HG03175 (cell line): ENCODE data around the gene DTD2.
"Not testable (repeated sequence)": the region's sequence is repeated elsewhere in the genome, so short reads cannot be mapped to it uniquely, and the experiment has no call there.

ENCODE experiments used
- ATAC-seq: cut with Tn5 transposase; IDR thresholded peaks from one replicate; pipeline ENCODE4 v1.9.1; 2021; ENCODE audit warnings: mild to moderate bottlenecking, moderate library complexity; ENCODE audit not compliant: unreplicated experiment

The DTD2 gene

GRCh38 chr14:31456841-31457664, at the start of gene DTD2:
Gene DTD2, minus strand, starts transcription at chr14:31457506. Its CDS starts 113 bp downstream, at chr14:31457393.
- peak; percentile 98 for ATAC-seq

GRCh38 chr14:31505411-31505810, 48.1 kb upstream of the DTD2 start:
- no peak for ATAC-seq

- ATAC-seq = no peak
These were observed 44.6 kb upstream of the DTD2 start for GRCh38 chr14:31501870-31502269.

- ATAC-seq = no peak
These were observed 35.6 kb upstream of the DTD2 start for GRCh38 chr14:31492759-31493498.

- peak; percentile 80 for ATAC-seq
These were observed 32.4 kb upstream of the DTD2 start for GRCh38 chr14:31489691-31490090.

DNA sequence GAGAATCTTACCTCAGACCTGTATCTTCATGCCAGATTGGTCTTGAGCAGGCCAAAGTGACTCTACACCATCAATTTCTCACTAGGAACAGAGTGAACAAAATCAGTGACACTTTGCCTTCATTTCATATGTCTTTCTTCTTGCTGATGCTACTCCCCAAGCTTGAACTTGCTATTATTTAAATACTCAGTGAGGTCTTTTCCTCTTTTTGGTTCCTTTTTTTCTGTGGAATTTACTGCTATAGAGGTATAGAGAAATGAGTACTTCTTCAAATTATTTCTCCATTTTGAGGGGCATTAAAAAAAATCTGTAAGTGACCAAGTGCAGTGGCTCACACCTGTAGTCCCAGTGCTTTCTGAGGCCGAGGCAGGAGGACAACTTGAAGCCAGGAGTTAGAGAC, 30.6 kb upstream of the DTD2 start, which contains the start of gene GPR33:
Gene GPR33, minus strand, starts transcription at position 154 of the 400 bp plus-strand sequence. CDS start 4,074 bp downstream, outside the sequence.
- no peak for ATAC-seq

GRCh38 chr14:31486764-31487163, 29.5 kb upstream of the DTD2 start:
- no peak for ATAC-seq

DNA sequence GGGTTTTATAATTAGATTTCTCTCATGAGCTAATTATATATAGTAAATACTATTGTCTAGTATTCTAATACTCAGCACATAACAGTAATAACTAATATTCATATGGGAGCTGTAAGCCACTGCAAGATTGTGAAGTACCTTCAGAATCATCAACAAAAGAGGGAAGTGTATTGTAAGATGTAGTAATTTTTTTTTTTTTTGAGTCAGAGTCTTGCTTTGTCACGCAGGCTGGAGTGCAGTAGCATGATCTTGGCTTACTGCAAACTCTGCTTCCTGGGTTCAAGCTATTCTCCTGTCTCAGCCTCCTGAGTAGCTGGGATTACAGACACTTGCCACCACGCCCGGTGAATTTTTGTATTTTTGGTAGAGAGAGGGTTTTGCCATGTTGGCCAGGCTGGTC, 27.4 kb upstream of the DTD2 start:
- no peak for ATAC-seq

DNA sequence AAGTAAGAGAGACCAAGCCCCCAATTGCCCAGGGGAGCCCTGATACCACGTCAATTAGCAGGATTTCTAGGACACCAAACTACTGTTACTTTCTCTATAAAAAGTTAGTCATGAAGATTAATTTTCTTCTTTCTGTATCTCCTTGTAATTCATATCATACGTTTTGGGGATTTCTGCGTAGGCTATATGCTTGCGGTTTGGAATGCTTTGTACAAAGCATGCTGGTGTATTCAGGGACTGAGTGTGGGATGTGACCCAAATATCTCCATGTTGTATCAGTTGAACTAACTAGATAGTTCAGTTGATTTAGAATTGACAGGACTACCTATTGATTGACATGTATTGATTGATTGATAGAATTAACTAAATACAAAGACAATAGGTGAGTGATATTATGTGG, 22.9 kb upstream of the DTD2 start:
- ATAC-seq = no peak

- ATAC-seq = no peak
These were observed 21.7 kb upstream of the DTD2 start for GRCh38 chr14:31479027-31479426.

- ATAC-seq = no peak
These were observed 19.9 kb upstream of the DTD2 start for GRCh38 chr14:31477248-31477647.

- no peak for ATAC-seq
These were observed 19.0 kb upstream of the DTD2 start for GRCh38 chr14:31476131-31476866.

GRCh38 chr14:31466554-31466953, 9.2 kb upstream of the DTD2 start:
- no peak for ATAC-seq

DNA sequence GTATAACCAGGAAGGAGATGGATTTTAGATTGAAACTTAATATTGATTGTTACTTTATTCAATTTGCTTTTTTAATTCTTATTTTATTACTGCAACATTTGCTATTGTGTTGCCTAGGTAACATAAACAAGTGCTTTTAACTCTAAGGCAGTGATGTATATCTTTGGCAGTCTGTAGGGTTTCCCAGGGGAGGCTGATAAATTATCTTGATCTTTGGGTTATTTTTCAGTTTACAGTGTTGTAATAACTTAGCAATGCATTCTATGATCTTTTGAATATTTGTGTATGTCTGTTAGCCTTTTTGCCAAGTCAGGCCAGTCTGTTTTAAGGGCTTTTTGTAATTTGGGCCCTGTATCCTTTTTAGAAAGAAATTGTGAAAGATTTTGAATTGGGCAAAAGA, 7.8 kb upstream of the DTD2 start:
- no peak for ATAC-seq

GRCh38 chr14:31462450-31462849, 5.1 kb upstream of the DTD2 start:
- ATAC-seq = not testable (repeated sequence)

GRCh38 chr14:31461545-31461944, 4.2 kb upstream of the DTD2 start:
- no peak for ATAC-seq

GRCh38 chr14:31457665-31458659, 656 bp upstream of the DTD2 start:
- ATAC-seq = peak; percentile 1

DNA sequence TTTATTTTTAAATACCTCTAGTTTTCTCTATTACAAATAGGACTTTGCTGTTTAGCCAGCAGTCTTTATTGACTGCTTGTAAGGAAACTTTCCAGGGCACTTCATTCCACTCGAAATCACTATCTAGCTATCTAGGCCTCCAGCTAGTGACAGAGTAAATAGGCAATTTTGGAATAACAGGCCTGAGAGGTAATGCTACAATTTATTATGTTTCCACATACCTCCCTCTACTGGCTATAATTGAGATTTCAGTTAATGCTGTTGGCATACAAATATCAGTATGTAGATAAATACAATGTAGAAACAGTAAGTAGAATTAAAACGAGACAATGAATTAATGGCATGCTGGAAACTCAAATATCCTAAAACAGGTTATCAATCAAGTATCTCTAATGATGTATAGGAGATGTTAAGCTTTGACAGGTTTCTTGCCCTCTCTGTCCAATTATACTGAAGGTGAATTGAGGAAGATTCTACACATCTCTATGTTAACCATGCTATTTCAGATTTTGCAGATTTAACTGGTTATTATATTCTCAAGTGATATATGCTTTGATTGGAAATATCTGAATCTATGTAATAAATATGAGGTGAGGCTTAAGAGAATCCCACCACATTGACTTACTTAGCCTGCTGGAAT, 7.2 kb downstream of the DTD2 start:
- peak; percentile 80 for ATAC-seq

- ATAC-seq = no peak
These were observed 8.2 kb downstream of the DTD2 start for GRCh38 chr14:31449136-31449535.

DNA sequence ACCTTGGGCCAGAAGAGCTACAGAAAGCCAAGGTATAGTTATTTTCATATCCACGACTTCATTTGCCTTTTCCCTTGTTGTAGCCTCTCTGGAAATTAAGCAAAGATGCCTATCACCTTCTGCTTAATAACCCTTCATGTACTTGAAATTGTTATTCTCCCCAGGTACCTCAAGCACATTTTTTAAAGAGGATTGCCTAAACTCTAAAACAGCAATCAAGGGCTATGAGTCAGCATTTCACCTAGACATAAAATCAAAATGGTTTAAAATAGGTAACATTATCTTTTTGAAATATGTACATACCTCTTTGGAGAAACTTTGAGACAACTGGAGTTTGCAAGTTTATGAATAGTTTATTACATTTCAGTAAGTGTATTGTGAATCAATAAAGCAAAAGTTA, 11.6 kb downstream of the DTD2 start:
- ATAC-seq = no peak
